ENCODE results near the gene GPC3.

DNA sequence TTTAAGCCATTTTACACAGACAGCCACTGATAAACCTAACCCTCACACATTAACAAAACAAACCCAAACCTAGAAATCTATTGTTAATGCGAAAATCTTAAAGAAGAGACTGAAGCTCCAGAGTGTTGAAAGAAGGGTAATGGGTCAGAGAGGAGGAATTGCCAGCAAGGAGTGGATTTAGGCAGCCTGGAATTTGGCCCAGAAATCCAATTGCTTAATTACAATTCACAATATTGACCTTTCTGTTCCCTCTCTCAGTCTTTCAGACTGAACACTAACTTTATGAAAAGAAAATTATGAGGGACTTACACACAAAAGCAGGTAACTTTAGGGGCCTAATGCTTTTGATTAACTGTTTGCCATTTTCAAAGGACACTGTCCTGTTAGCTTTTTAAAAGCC, 384.9 kb downstream of the GPC3 start:
- TF ChIP-seq, protein P1, sequence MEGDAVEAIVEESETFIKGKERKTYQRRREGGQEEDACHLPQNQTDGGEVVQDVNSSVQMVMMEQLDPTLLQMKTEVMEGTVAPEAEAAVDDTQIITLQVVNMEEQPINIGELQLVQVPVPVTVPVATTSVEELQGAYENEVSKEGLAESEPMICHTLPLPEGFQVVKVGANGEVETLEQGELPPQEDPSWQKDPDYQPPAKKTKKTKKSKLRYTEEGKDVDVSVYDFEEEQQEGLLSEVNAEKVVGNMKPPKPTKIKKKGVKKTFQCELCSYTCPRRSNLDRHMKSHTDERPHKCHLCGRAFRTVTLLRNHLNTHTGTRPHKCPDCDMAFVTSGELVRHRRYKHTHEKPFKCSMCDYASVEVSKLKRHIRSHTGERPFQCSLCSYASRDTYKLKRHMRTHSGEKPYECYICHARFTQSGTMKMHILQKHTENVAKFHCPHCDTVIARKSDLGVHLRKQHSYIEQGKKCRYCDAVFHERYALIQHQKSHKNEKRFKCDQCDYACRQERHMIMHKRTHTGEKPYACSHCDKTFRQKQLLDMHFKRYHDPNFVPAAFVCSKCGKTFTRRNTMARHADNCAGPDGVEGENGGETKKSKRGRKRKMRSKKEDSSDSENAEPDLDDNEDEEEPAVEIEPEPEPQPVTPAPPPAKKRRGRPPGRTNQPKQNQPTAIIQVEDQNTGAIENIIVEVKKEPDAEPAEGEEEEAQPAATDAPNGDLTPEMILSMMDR (tag by site-specific recombination; IDR thresholded peaks at IDR 0.05), result no peak
- TF ChIP-seq ZNF629 (tag by site-specific recombination; IDR thresholded peaks at IDR 0.05), result no peak
- no peak for TF ChIP-seq GLI2 (tag by site-specific recombination; IDR thresholded peaks at IDR 0.05; ENCODE audit: borderline replicate concordance, low read depth)
- TF ChIP-seq, protein P2, sequence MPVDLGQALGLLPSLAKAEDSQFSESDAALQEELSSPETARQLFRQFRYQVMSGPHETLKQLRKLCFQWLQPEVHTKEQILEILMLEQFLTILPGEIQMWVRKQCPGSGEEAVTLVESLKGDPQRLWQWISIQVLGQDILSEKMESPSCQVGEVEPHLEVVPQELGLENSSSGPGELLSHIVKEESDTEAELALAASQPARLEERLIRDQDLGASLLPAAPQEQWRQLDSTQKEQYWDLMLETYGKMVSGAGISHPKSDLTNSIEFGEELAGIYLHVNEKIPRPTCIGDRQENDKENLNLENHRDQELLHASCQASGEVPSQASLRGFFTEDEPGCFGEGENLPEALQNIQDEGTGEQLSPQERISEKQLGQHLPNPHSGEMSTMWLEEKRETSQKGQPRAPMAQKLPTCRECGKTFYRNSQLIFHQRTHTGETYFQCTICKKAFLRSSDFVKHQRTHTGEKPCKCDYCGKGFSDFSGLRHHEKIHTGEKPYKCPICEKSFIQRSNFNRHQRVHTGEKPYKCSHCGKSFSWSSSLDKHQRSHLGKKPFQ (tag by site-specific recombination; IDR thresholded peaks at IDR 0.05), result no peak
- TF ChIP-seq ZNF529 (tag by site-specific recombination; IDR thresholded peaks at IDR 0.05; ENCODE audit: insufficient replicate concordance), result no peak
- TF ChIP-seq ELK4 (IDR thresholded peaks at IDR 0.05; ENCODE audit: borderline replicate concordance, low read depth, low read length), result no peak
- no peak for TF ChIP-seq ZNF121 (tag by site-specific recombination; IDR thresholded peaks at IDR 0.05)
- TF ChIP-seq GLIS1 (tag by site-specific recombination; IDR thresholded peaks at IDR 0.05), result no peak
- no peak for TF ChIP-seq EGR2 (tag by site-specific recombination; IDR thresholded peaks at IDR 0.05; ENCODE audit: low read depth)
- TF ChIP-seq ZNF366 (tag by site-specific recombination; conservative IDR thresholded peaks at IDR 0.05), result no peak

Data from HEK293 (cell line).